22Rv1 (cell line): Measurements from ENCODE around the gene WBP1L.

Source experiments
- ZFX ChIP-seq: fragments of 450-650 bp; IDR thresholded peaks from 2 replicates; pipeline ENCODE4 v1.6.1; 2017; ENCODE audit warnings: antibody characterized with exemption, borderline replicate concordance
- TF ChIP-seq, protein P1 (sequence below): fragments of 450-650 bp; IDR thresholded peaks from 2 replicates; pipeline ENCODE4 v1.5.1; 2017; ENCODE audit warnings: mild to moderate bottlenecking

DNA sequence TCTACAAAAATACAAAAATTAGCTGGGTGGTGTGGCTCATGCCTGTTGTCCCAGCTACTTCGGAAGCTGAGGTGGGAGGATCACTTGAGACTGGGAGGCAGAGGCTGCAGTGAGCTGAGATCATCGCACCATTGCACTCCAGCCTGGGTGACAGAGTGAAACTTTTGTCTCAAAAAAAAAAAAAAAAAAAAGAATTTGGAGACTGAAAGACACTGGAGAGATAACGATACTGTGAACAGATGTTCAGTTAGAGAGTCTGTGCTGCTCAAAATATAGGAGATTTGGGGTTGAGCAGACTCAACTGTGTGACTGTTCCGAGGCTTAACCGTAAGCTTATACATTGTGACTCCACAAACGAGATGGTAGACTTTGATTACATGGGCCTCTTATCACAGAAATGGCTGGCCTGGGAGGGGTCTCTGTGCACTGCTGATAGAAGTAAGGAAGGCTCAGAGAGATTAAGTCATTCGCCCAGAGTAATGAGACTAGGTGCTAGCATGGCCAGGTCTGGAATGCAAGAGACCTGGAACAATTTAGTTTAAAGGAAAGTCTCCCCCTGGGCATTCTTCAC is 19.4 kb downstream of the WBP1L start:
- TF ChIP-seq, protein P1, sequence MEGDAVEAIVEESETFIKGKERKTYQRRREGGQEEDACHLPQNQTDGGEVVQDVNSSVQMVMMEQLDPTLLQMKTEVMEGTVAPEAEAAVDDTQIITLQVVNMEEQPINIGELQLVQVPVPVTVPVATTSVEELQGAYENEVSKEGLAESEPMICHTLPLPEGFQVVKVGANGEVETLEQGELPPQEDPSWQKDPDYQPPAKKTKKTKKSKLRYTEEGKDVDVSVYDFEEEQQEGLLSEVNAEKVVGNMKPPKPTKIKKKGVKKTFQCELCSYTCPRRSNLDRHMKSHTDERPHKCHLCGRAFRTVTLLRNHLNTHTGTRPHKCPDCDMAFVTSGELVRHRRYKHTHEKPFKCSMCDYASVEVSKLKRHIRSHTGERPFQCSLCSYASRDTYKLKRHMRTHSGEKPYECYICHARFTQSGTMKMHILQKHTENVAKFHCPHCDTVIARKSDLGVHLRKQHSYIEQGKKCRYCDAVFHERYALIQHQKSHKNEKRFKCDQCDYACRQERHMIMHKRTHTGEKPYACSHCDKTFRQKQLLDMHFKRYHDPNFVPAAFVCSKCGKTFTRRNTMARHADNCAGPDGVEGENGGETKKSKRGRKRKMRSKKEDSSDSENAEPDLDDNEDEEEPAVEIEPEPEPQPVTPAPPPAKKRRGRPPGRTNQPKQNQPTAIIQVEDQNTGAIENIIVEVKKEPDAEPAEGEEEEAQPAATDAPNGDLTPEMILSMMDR: no peak
- TF ChIP-seq ZFX: no peak
